Measurements from ENCODE around the gene USP9Y.

DNA sequence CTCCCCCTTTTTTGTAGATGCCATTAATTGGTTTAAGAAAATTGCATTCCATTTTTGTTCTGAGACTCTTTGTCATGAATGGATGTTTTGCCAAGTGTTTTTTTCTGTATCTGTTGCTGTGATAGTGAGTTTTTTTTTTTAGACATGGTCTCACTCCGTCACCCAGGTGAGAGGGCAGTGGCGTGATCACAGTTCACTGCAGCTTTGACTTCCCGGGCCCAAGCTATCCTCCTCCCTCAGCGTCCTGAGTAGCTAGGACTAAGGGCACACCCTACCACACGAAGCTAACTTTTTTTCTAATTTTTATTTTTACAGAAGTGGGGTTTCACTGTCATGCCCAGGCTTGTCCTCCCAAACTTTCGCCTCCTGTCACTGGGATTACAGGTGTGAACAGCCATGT, 51.8 kb downstream of the USP9Y start:
- TF ChIP-seq POLR2A (IDR thresholded peaks at IDR 0.05) = no peak
- no peak for TF ChIP-seq CTCF (IDR thresholded peaks at IDR 0.05)

Data from esophagus squamous epithelium (tissue), 4 donors.